LNCaP clone FGC (cell line): ENCODE measurements around the gene PRMT5.
"Not testable (repeated sequence)": the region's sequence is repeated elsewhere in the genome, so short reads cannot be mapped to it uniquely, and the experiment has no call there.

ENCODE experiments used
- DNase-seq: peaks from one replicate; pipeline ENCODE4 v3.0.0-alpha.2; 2011; ENCODE audit warnings: low read depth
- H3K4me3 ChIP-seq: 2 replicates; pipeline ENCODE4 v1.5.1; 2011; ENCODE audit warnings: mild to moderate bottlenecking, low read depth, low read length, control low read depth
- CTCF ChIP-seq: IDR thresholded peaks from 2 replicates; pipeline ENCODE4 v1.5.1; 2012; ENCODE audit warnings: mild to moderate bottlenecking; ENCODE audit not compliant: control insufficient read depth, insufficient read depth; ENCODE audit errors: extremely low read depth

The PRMT5 gene

GRCh38 chr14:22919601-22919921, 9.6 kb downstream of the PRMT5 start:
- no peak for TF ChIP-seq CTCF
- peak overlapping the region; percentile 38 for H3K4me3 ChIP-seq
- DNase-seq, result no peak

GRCh38 chr14:22918804-22919600, 10.2 kb downstream of the PRMT5 start, which contains the start of gene RBM23:
RBM23 (minus strand) TSS chr14:22919149.
- no peak for TF ChIP-seq CTCF
- DNase-seq, result peak; percentile 100
- peak within 1 kb of the TSS; percentile 98 for H3K4me3 ChIP-seq

GRCh38 chr14:22915886-22916521, 13.2 kb downstream of the PRMT5 start:
- DNase-seq, result no peak
- no peak for TF ChIP-seq CTCF
- H3K4me3 ChIP-seq, result no peak overlapping the region

- H3K4me3 ChIP-seq, DNase-seq: not testable (repeated sequence)
Measured at GRCh38 chr14:22914836-22915235, 14.3 kb downstream of the PRMT5 start.

GRCh38 chr14:22910916-22911315, 18.3 kb downstream of the PRMT5 start:
- H3K4me3 ChIP-seq, result no peak overlapping the region
- no peak for TF ChIP-seq CTCF
- no peak for DNase-seq

DNA sequence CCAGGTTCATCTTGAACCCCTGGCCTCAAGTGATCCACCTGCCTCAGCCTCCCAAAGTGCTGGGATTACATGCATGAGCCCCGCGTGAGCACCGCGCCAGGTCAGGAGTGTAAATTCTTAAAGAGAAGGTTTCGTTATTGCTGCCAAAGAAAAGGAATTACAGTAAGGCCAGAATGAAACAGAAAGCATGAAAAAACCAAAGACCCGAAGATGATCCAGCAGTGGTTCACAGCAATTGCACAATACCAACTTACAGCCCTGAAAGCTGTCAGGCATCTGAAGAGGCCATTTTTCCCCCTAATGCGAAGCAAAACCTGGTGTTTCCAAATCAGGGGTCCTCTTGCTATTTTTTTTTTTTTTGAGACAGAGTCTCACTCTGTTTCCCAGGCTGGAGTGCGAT, 20.6 kb downstream of the PRMT5 start:
- H3K4me3 ChIP-seq, result no peak overlapping the region
- TF ChIP-seq CTCF, result no peak
- DNase-seq, result no peak

GRCh38 chr14:22907429-22907828, 21.7 kb downstream of the PRMT5 start:
- TF ChIP-seq CTCF, result no peak
- no peak for DNase-seq
- no peak overlapping the region for H3K4me3 ChIP-seq
